HepG2 (cell line): ENCODE measurements around the gene USF2. TPM values are rescaled to one million over a fixed set of nuclear protein-coding genes. Genes with fewer than 3 reads are reported as not detected.

ENCODE experiments used
- BCL6 ChIP-seq: IDR thresholded peaks from 2 replicates; pipeline ENCODE4 v1.6.1; 2016; ENCODE audit warnings: missing genetic modification reagents, missing compliant biosample characterization
- CC2D1A ChIP-seq: sonication (generic); formaldehyde crosslinking; IDR thresholded peaks from 2 replicates; pipeline ENCODE4 v1.8.1; 2023; ENCODE audit warnings: mild to moderate bottlenecking, missing genetic modification reagents
- CENPT ChIP-seq: sonication (generic); formaldehyde crosslinking; IDR thresholded peaks from 2 replicates; pipeline ENCODE4 v1.8.0; 2022; ENCODE audit warnings: low read depth, mild to moderate bottlenecking, moderate library complexity, missing genetic modification reagents
- DNMT1 ChIP-seq: sonication (generic); formaldehyde crosslinking; IDR thresholded peaks from 2 replicates; pipeline ENCODE4 v1.5.1; 2020; ENCODE audit warnings: mild to moderate bottlenecking, missing genetic modification reagents
- HMGA1 ChIP-seq: sonication (generic); formaldehyde crosslinking; conservative IDR thresholded peaks from 2 replicates; pipeline ENCODE4 v1.4.0; 2020; ENCODE audit warnings: missing genetic modification reagents
- POLR2AphosphoS2 ChIP-seq: IDR thresholded peaks from 2 replicates; pipeline ENCODE4 v1.6.1; 2011; ENCODE audit warnings: low read depth, low read length, improper control_type of control experiment
- RBFOX2 ChIP-seq: fragments of 200-400 bp; formaldehyde crosslinking; IDR thresholded peaks from 2 replicates; pipeline ENCODE4 v1.6.1; 2017; ENCODE audit warnings: low read depth, mild to moderate bottlenecking, low read length
- TBX3 ChIP-seq: fragments of 450-650 bp; IDR thresholded peaks from 2 replicates; pipeline ENCODE4 v1.6.1; 2017; ENCODE audit warnings: antibody characterized with exemption, mild to moderate bottlenecking, inconsistent platforms, borderline replicate concordance
- TCF12 ChIP-seq, 2 experiments: fragments of 450-650 bp in 1 of 2; sonication (generic) in 1 of 2; formaldehyde crosslinking in 1 of 2; IDR thresholded peaks; 2 replicates each; pipeline versions ENCODE4 v1.6.1 to v1.8.0; 2017 to 2022; ENCODE audit warnings: antibody characterized with exemption in 1 of 2, mild to moderate bottlenecking in 1 of 2, missing genetic modification reagents in 1 of 2, moderate library complexity in 1 of 2
- ZNF101 ChIP-seq: sonication (generic); formaldehyde crosslinking; IDR thresholded peaks from 2 replicates; pipeline ENCODE4 v1.4.0; 2020; ENCODE audit warnings: mild to moderate bottlenecking, low read depth, missing genetic modification reagents, borderline replicate concordance
- ZNF138 ChIP-seq: sonication (generic); formaldehyde crosslinking; IDR thresholded peaks from 2 replicates; pipeline ENCODE4 v1.5.0; 2020; ENCODE audit warnings: mild to moderate bottlenecking, low read depth, missing genetic modification reagents
- ZNF326 ChIP-seq: sonication (generic); formaldehyde crosslinking; IDR thresholded peaks from 2 replicates; pipeline ENCODE4 v1.4.0; 2020; ENCODE audit warnings: missing genetic modification reagents, borderline replicate concordance
- ZNF33A ChIP-seq: sonication (generic); formaldehyde crosslinking; IDR thresholded peaks from 2 replicates; pipeline ENCODE4 v1.5.1; 2020; ENCODE audit warnings: missing genetic modification reagents, mild to moderate bottlenecking, moderate library complexity, borderline replicate concordance
- ZNF543 ChIP-seq: sonication (generic); formaldehyde crosslinking; IDR thresholded peaks from 2 replicates; pipeline ENCODE4 v1.4.0; 2020; ENCODE audit warnings: mild to moderate bottlenecking, missing genetic modification reagents
- ZNF841 ChIP-seq: sonication (generic); formaldehyde crosslinking; IDR thresholded peaks from 2 replicates; pipeline ENCODE4 v1.8.1; 2023; ENCODE audit warnings: missing genetic modification reagents, borderline replicate concordance
- ZNF878 ChIP-seq: sonication (generic); formaldehyde crosslinking; IDR thresholded peaks from 2 replicates; pipeline ENCODE4 v1.8.1; 2023; ENCODE audit warnings: mild to moderate bottlenecking, missing genetic modification reagents, moderate library complexity
- polyA plus RNA-seq, 8 experiments: library from polyadenylated mRNA; depleted of rRNA in 3 of 8; stranded (reverse) in 7 of 8; unstranded in 1 of 8; fragments of >200 nt; fragmentation: Illumina TruSeq in 4 of 8; extraction: Trizol in 4 of 8; gene quantifications; 2 replicates each; pipeline versions ENCODE4 v1.2.1 to v1.2.3, GENCODE V29; 2011 to 2016; ENCODE audit warnings: low read depth in 4 of 8, missing spikeins in 1 of 8, mixed read lengths in 1 of 8; ENCODE audit not compliant: insufficient read depth in 1 of 8
- total RNA-seq, 5 experiments: library from RNA; depleted of rRNA; stranded (reverse); fragments of >200 nt; fragmentation: Illumina TruSeq; extraction: Trizol; gene quantifications; 2 replicates each; pipeline ENCODE4 v1.2.3, GENCODE V29; 2016; ENCODE audit warnings: low read depth in 1 of 5
- TF ChIP-seq, protein P1 (sequence below): sonication (generic); formaldehyde crosslinking; IDR thresholded peaks from 2 replicates; pipeline ENCODE4 v1.5.0; 2020; ENCODE audit warnings: mild to moderate bottlenecking, missing genetic modification reagents, borderline replicate concordance
- TF ChIP-seq, protein P2 (sequence below): IDR thresholded peaks from 2 replicates; pipeline ENCODE4 v1.6.1; 2012; ENCODE audit warnings: inconsistent platforms
- TF ChIP-seq, protein P3 (sequence below): sonication (generic); formaldehyde crosslinking; IDR thresholded peaks from 2 replicates; pipeline ENCODE4 v1.5.0; 2020; ENCODE audit warnings: mild to moderate bottlenecking, missing genetic modification reagents
- TF ChIP-seq, protein P4 (sequence below): sonication (generic); formaldehyde crosslinking; IDR thresholded peaks from 2 replicates; pipeline ENCODE4 v1.8.0; 2022; ENCODE audit warnings: mild to moderate bottlenecking, missing genetic modification reagents; ENCODE audit not compliant: insufficient replicate concordance

USF2 gene
- total and polyA plus RNA-seq, 2 of the 13 experiments (the other 11 are each of a cell fraction or from before 2014, with no cell fraction given) = 54.9 to 106 TPM

DNA sequence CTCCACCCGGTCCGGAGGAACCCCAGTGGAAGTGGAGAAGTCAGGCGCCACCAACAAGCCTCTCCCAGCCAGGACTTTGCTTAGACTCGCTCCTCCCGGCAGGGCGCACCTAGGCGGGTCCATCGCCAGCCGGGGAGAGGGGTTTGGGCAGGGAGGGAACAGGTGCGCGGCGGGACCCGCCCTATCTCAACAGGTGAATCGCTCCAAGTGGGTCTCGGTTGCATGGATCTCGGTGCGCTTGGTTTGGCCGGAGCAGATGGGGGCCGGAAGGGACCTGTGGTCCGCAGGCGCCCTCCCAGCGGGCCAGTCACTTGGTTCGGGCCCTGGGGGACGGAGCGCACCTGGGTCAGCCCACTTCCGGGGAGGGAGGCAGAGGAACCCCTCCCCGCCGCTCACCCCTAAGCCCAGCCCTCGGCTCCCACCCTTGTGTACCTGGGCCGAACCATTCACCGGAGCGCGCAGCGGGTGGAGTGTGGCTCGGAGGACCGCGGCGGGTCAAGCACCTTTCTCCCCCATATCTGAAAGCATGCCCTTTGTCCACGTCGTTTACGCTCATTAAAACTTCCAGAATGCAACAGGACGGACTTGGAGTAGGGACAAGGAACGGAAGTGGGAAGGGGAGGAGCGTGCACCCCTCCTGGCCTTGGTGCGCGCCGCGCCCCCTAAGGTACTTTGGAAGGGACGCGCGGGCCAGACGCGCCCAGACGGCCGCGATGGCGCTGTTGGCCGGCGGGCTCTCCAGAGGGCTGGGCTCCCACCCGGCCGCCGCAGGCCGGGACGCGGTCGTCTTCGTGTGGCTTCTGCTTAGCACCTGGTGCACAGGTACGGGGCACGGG, 20.2 kb upstream of the USF2 start, which contains the start of gene LSR (continued):
- TF ChIP-seq, protein P1, sequence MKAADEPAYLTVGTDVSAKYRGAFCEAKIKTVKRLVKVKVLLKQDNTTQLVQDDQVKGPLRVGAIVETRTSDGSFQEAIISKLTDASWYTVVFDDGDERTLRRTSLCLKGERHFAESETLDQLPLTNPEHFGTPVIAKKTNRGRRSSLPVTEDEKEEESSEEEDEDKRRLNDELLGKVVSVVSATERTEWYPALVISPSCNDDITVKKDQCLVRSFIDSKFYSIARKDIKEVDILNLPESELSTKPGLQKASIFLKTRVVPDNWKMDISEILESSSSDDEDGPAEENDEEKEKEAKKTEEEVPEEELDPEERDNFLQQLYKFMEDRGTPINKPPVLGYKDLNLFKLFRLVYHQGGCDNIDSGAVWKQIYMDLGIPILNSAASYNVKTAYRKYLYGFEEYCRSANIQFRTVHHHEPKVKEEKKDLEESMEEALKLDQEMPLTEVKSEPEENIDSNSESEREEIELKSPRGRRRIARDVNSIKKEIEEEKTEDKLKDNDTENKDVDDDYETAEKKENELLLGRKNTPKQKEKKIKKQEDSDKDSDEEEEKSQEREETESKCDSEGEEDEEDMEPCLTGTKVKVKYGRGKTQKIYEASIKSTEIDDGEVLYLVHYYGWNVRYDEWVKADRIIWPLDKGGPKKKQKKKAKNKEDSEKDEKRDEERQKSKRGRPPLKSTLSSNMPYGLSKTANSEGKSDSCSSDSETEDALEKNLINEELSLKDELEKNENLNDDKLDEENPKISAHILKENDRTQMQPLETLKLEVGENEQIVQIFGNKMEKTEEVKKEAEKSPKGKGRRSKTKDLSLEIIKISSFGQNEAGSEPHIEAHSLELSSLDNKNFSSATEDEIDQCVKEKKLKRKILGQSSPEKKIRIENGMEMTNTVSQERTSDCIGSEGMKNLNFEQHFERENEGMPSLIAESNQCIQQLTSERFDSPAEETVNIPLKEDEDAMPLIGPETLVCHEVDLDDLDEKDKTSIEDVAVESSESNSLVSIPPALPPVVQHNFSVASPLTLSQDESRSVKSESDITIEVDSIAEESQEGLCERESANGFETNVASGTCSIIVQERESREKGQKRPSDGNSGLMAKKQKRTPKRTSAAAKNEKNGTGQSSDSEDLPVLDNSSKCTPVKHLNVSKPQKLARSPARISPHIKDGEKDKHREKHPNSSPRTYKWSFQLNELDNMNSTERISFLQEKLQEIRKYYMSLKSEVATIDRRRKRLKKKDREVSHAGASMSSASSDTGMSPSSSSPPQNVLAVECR (CRISPR knock-in tag) = peak; percentile 85
- TF ChIP-seq ZNF543 (CRISPR knock-in tag) (0 out of 2 replicates have a peak, but pooled peaks have one; percentile 18), CC2D1A (CRISPR knock-in tag) (no peak), ZNF101 (CRISPR knock-in tag) (no peak), DNMT1 (peak; percentile 40), POLR2AphosphoS2 (no peak), ZNF841 (CRISPR knock-in tag) (no peak; the same call in 1 of the 2 replicates), HMGA1 (CRISPR knock-in tag) (no peak), TCF12 (IDR thresholded peaks at IDR 0.05) (no peak), TCF12 (CRISPR knock-in tag; IDR thresholded peaks at IDR 0.05) (peak; percentile 62; the same call in 1 of the 2 replicates), ZNF326 (CRISPR knock-in tag) (no peak), CENPT (CRISPR knock-in tag) (no peak), RBFOX2 (peak; percentile 99), ZNF878 (CRISPR knock-in tag) (peak; percentile 70; the same call in 1 of the 2 replicates), ZNF138 (CRISPR knock-in tag) (peak; percentile 96; the same call in 1 of the 2 replicates), TBX3 (peak; percentile 5; the same call in 1 of the 2 replicates), BCL6 (CRISPR knock-in tag) (peak; percentile 59), ZNF33A (CRISPR knock-in tag) (no peak)
- TF ChIP-seq, protein P2, sequence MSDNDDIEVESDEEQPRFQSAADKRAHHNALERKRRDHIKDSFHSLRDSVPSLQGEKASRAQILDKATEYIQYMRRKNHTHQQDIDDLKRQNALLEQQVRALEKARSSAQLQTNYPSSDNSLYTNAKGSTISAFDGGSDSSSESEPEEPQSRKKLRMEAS = peak; percentile 86
- TF ChIP-seq, protein P3, sequence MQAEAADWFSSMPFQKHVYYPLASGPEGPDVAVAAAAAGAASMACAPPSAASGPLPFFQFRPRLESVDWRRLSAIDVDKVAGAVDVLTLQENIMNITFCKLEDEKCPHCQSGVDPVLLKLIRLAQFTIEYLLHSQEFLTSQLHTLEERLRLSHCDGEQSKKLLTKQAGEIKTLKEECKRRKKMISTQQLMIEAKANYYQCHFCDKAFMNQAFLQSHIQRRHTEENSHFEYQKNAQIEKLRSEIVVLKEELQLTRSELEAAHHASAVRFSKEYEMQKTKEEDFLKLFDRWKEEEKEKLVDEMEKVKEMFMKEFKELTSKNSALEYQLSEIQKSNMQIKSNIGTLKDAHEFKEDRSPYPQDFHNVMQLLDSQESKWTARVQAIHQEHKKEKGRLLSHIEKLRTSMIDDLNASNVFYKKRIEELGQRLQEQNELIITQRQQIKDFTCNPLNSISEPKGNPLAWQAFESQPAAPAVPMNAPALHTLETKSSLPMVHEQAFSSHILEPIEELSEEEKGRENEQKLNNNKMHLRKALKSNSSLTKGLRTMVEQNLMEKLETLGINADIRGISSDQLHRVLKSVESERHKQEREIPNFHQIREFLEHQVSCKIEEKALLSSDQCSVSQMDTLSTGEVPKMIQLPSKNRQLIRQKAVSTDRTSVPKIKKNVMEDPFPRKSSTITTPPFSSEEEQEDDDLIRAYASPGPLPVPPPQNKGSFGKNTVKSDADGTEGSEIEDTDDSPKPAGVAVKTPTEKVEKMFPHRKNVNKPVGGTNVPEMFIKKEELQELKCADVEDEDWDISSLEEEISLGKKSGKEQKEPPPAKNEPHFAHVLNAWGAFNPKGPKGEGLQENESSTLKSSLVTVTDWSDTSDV (CRISPR knock-in tag) = no peak
- TF ChIP-seq, protein P4, sequence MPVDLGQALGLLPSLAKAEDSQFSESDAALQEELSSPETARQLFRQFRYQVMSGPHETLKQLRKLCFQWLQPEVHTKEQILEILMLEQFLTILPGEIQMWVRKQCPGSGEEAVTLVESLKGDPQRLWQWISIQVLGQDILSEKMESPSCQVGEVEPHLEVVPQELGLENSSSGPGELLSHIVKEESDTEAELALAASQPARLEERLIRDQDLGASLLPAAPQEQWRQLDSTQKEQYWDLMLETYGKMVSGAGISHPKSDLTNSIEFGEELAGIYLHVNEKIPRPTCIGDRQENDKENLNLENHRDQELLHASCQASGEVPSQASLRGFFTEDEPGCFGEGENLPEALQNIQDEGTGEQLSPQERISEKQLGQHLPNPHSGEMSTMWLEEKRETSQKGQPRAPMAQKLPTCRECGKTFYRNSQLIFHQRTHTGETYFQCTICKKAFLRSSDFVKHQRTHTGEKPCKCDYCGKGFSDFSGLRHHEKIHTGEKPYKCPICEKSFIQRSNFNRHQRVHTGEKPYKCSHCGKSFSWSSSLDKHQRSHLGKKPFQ (CRISPR knock-in tag) = peak; percentile 70
